HUES6 (cell line): Measurements from ENCODE around the gene NLRP13.
"Not testable (repeated sequence)": the region's sequence is repeated elsewhere in the genome, so short reads cannot be mapped to it uniquely, and the experiment has no call there.

Experiments used
- H3K27ac ChIP-seq: 2 replicates; pipeline ENCODE4 v1.7.0; 2013; ENCODE audit warnings: low read depth, mild to moderate bottlenecking, low read length, inconsistent platforms
- H3K27me3 ChIP-seq: 2 replicates; pipeline ENCODE4 v1.6.1; 2013; ENCODE audit warnings: low read length; ENCODE audit not compliant: control insufficient read depth, insufficient read depth
- H3K36me3 ChIP-seq: 2 replicates; pipeline ENCODE4 v1.6.1; 2013; ENCODE audit warnings: low read length; ENCODE audit not compliant: control insufficient read depth, insufficient read depth
- H3K4me1 ChIP-seq: 2 replicates; pipeline ENCODE4 v1.6.1; 2013; ENCODE audit warnings: low read length; ENCODE audit not compliant: control insufficient read depth, insufficient read depth
- H3K4me3 ChIP-seq: 2 replicates; pipeline ENCODE4 v1.5.1; 2013; ENCODE audit warnings: low read depth, low read length
- H3K9ac ChIP-seq: one replicate; pipeline ENCODE4 v1.6.1; 2013; ENCODE audit warnings: mild to moderate bottlenecking, low read length
- H3K9me3 ChIP-seq: 2 replicates; pipeline ENCODE4 v1.6.1; 2013; ENCODE audit warnings: low read depth, low read length; ENCODE audit not compliant: control insufficient read depth, insufficient read depth

The NLRP13 gene, protein sequence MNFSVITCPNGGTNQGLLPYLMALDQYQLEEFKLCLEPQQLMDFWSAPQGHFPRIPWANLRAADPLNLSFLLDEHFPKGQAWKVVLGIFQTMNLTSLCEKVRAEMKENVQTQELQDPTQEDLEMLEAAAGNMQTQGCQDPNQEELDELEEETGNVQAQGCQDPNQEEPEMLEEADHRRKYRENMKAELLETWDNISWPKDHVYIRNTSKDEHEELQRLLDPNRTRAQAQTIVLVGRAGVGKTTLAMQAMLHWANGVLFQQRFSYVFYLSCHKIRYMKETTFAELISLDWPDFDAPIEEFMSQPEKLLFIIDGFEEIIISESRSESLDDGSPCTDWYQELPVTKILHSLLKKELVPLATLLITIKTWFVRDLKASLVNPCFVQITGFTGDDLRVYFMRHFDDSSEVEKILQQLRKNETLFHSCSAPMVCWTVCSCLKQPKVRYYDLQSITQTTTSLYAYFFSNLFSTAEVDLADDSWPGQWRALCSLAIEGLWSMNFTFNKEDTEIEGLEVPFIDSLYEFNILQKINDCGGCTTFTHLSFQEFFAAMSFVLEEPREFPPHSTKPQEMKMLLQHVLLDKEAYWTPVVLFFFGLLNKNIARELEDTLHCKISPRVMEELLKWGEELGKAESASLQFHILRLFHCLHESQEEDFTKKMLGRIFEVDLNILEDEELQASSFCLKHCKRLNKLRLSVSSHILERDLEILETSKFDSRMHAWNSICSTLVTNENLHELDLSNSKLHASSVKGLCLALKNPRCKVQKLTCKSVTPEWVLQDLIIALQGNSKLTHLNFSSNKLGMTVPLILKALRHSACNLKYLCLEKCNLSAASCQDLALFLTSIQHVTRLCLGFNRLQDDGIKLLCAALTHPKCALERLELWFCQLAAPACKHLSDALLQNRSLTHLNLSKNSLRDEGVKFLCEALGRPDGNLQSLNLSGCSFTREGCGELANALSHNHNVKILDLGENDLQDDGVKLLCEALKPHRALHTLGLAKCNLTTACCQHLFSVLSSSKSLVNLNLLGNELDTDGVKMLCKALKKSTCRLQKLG

DNA sequence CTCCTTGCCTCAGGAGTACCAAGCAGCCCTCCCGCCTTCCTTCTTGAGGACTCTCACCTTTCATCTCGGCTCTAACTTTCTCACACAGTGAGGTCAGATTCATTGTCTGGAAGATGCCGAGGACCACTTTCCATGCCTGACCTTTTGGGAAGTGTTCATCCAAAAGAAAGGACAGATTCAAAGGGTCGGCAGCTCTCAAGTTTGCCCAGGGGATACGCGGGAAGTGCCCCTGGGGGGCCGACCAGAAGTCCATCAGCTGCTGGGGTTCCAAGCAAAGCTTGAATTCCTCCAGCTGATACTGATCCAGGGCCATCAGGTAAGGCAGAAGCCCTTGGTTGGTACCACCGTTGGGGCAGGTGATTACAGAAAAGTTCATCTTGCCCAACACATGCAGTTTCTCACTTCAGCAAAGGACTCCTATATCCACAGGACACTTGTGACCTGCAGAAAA lies at the start of gene NLRP13:
NLRP13 (minus strand) TSS at position 401 of the 451 bp plus-strand sequence; CDS start at position 376, 25 bp downstream.
- H3K36me3 ChIP-seq, result no peaks in the 10 kb centered on the region
- no peaks in the 10 kb centered on the region for H3K4me1 ChIP-seq
- no peak within 1 kb of the TSS for H3K27ac ChIP-seq
- peaks cover 55% of the 10 kb centered on the region; the same call in 1 of the 2 replicates for H3K9me3 ChIP-seq
- no peak within 1 kb of the TSS for H3K4me3 ChIP-seq
- H3K9ac ChIP-seq, result no peak within 1 kb of the TSS
- H3K27me3 ChIP-seq, result peaks cover 14% of the 10 kb centered on the region; the same call in 1 of the 2 replicates

DNA sequence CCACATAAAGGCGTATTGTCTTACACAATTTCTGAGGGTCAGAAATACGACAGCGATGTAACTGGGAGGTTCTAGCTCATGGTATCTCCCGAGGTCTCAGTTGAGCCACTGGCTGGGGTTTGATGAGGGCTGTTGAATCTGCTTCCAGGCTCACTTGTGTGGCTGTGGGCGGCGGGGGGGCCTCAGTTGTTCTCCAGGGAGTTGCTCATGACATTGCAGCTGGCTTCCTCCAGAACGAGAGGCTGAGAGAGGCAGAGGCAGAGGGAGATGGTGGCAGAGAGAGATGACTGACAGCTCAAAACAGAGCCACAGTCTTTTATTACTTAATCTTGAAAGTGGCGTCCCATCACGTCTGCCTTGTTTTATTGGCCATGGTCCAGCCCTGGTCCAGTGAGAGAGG lies 48.3 kb upstream of the NLRP13 start:
- Histone ChIP-seq H3K27ac (no peak overlapping the region), H3K9me3 (peaks cover 50% of the 10 kb centered on the region), H3K4me3 (no peak overlapping the region), H3K4me1 (no peaks in the 10 kb centered on the region), H3K27me3 (peaks cover 5% of the 10 kb centered on the region; the same call in 1 of the 2 replicates), H3K36me3 (no peaks in the 10 kb centered on the region), H3K9ac (no peak overlapping the region)

DNA sequence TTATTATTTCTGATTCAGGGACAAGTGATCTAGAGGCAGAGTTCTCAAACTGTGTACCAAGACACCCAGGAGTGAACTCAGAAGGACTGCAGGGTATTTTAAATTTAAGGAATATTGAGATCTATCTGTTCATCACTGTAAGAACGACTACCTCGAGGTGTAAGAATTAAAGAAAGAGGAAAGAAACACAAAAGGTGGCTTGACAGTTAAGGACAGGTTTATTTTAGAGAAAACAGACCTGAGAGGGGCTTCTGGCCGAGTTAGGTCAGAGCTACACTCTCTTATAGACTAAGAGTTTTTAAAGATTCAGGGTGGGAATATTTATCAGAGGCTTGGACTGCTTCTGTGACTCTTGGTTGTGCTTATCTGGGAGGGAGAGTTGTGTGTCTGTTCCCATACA lies 41.8 kb upstream of the NLRP13 start:
- Histone ChIP-seq H3K4me1 (no peaks in the 10 kb centered on the region), H3K36me3 (no peaks in the 10 kb centered on the region), H3K27ac (no peak overlapping the region), H3K9ac (no peak overlapping the region), H3K4me3 (no peak overlapping the region), H3K9me3 (peaks cover 59% of the 10 kb centered on the region), H3K27me3 (no peaks in the 10 kb centered on the region; the same call in 1 of the 2 replicates)

DNA sequence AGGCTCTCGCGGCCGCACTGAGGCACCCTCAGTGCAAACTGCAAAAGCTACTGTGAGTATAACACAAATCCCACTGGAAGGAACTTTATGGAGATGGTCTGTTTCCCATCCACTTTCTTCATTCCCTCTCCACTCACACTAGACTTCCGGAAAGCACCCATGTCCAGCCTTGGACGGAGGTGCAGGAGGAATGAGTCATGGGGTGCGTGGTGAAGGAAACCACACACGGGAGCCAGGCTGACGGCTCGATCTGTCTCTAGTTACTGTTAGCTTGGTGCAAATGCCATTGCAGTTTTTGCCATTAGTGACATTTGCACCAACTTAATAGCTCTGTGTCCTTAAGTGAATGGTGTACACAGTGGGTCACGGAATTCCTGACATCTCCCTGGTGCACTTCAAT lies 30.1 kb upstream of the NLRP13 start:
- Histone ChIP-seq H3K4me3 (no peak overlapping the region), H3K4me1 (no peaks in the 10 kb centered on the region), H3K9ac (no peak overlapping the region), H3K36me3 (no peaks in the 10 kb centered on the region), H3K9me3 (peaks cover 47% of the 10 kb centered on the region; the same call in 1 of the 2 replicates), H3K27ac (no peak overlapping the region), H3K27me3 (no peaks in the 10 kb centered on the region; the same call in 1 of the 2 replicates)

DNA sequence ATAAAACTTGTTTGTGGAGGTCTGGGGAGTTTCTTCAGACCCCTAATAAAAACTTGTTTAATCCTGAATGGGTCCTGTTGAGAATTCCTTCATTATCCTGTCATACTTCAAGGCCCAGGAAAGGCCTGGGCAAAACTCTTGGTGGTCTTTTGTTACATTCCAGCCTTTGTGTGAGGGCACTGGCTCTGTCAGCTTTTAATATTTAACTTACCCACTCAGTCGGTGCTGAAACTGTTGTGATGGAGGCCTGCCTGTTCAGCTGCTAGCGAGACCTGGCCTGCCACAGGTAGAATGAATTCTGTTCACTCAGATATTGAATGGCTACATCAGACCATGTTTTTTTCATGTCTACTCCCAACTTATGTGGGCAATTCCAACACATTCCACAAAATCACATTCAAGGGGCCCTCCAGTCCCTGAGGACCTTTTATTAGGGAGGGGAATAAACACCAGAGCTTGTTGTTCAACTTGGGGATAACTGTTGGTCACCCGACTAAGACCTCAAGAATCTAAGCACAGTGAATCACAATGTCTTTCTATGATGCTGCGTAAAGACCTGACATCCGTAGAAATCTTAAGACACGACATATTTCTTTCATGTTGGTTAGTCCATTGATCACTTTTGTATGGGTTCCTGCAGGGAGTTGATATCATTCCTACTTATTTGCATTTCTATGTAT lies 28.0 kb upstream of the NLRP13 start:
- peaks cover 55% of the 10 kb centered on the region; the same call in 1 of the 2 replicates for H3K9me3 ChIP-seq
- no peaks in the 10 kb centered on the region for H3K4me1 ChIP-seq
- H3K9ac ChIP-seq, result no peak overlapping the region
- no peak overlapping the region for H3K4me3 ChIP-seq
- no peaks in the 10 kb centered on the region; the same call in 1 of the 2 replicates for H3K27me3 ChIP-seq
- no peaks in the 10 kb centered on the region for H3K36me3 ChIP-seq
- no peak overlapping the region for H3K27ac ChIP-seq

DNA sequence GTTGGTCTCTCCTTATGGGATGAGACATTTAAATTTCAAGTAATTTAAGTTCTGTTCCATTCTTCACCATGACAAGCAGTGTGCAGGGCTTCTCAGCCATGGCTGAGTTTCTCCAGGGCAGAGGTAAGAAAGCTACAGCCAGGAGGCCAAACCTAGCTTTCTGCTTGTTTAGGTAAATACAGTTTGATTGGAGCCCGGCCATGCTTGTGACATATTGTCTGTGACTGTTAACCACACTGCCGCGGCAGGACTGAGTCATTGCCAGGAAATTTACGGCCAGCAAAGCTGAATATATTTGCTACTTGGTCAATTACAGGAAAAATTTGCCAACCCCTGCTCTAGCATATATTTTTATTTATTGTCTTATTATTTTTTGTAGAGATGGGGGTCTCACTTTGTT lies 26.2 kb upstream of the NLRP13 start:
- H3K4me3 ChIP-seq, result no peak overlapping the region
- H3K4me1 ChIP-seq, result no peaks in the 10 kb centered on the region
- H3K36me3 ChIP-seq, result no peaks in the 10 kb centered on the region
- H3K9me3 ChIP-seq, result peaks cover 61% of the 10 kb centered on the region; the same call in 1 of the 2 replicates
- no peaks in the 10 kb centered on the region; the same call in 1 of the 2 replicates for H3K27me3 ChIP-seq
- no peak overlapping the region for H3K9ac ChIP-seq
- no peak overlapping the region for H3K27ac ChIP-seq

DNA sequence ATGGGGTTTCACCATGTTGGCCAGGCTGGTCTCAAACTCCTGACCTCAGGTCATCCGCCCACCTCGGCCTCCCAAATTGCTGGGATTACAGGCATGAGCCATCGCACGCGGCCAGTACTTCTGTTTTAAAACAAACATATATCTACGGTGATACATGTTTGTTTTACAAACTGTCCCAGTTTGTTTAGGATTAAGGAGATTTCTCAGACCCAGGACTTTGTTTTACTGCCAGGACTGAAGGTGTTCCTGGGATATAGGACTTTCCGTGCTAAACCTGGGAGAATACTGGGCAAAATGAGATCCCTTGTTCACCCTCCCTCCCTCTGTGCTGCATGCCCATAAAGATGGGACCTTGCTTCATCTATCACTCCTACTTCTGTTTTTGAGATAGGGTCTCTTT lies 24.3 kb upstream of the NLRP13 start:
- Histone ChIP-seq H3K4me1 (no peaks in the 10 kb centered on the region), H3K9me3 (peaks cover 59% of the 10 kb centered on the region; the same call in 1 of the 2 replicates), H3K9ac (no peak overlapping the region), H3K27me3 (no peaks in the 10 kb centered on the region; the same call in 1 of the 2 replicates), H3K36me3 (no peaks in the 10 kb centered on the region), H3K4me3 (no peak overlapping the region), H3K27ac (no peak overlapping the region)

DNA sequence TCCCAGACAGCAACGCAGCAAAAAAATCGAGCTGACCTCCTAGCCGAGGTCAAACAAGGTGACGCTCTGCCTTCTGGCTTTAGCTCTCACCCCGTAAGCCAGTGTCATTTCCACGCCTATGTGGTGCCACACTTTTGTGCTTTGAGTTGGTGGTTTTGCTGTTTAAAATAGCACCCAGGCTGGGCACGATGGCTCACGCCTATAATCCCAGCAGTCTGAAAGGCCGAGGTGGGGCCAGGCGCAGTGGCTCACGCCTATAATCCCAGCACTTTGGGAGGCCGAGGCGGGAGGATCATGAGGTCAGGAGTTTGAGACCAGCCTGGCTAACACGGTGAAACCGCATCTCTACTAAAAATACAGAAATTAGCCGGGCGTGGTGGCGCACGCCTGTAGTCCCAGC lies 18.4 kb upstream of the NLRP13 start:
- not testable (repeated sequence) for H3K9ac ChIP-seq, H3K4me3 ChIP-seq, H3K27ac ChIP-seq, H3K4me1 ChIP-seq, H3K27me3 ChIP-seq, H3K36me3 ChIP-seq
- peaks cover 54% of the 10 kb centered on the region; the same call in 1 of the 2 replicates for H3K9me3 ChIP-seq

DNA sequence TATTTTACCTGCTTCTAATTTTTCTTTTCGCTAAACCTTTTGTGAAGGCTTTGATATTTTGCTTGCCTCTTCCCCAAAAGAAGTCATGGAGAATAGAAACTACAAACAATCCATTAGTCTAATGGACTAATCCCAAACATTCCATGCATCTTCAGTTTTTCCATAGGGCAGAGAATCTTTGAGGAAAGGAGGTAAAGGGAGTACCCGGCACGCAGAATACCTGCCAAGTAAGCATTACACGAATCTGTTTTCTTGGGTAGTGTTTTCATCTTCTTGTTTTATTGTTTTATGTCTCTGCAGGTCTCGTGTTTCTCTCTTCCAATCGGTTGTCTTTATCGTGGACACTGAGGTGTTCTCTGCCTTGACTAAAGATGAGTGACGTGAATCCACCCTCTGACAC lies 15.4 kb upstream of the NLRP13 start, which contains the start of gene NLRP8:
NLRP8 (plus strand) TSS at position 301 of the 400 bp plus-strand sequence.
- no peaks in the 10 kb centered on the region for H3K4me1 ChIP-seq
- no peak within 1 kb of the TSS for H3K4me3 ChIP-seq
- no peaks in the 10 kb centered on the region for H3K36me3 ChIP-seq
- H3K9me3 ChIP-seq, result peaks cover 50% of the 10 kb centered on the region; the same call in 1 of the 2 replicates
- H3K27ac ChIP-seq, result no peak within 1 kb of the TSS
- H3K27me3 ChIP-seq, result no peaks in the 10 kb centered on the region; the same call in 1 of the 2 replicates
- H3K9ac ChIP-seq, result no peak within 1 kb of the TSS

DNA sequence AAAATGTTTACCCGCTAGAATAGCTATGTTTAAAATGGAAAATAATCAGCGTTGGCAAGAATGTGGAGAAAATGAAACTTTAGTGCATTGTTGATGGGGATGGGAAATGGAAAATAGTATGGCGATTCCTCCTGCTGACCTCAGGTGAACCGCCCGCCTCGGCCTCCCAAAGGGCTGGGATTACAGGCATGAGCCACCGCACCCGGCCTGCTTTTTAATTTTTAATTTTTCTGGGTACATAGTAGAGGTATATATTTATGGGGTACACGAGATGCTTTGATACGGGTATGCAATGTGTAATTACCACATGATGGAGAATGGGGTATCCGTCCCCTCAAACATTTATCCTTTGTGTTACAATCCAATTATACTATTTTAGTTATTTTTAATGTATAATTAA lies 8.2 kb upstream of the NLRP13 start:
- H3K4me3 ChIP-seq, result no peak overlapping the region
- H3K9me3 ChIP-seq, result peaks cover 58% of the 10 kb centered on the region; the same call in 1 of the 2 replicates
- no peaks in the 10 kb centered on the region for H3K36me3 ChIP-seq
- H3K9ac ChIP-seq, result no peak overlapping the region
- no peaks in the 10 kb centered on the region for H3K4me1 ChIP-seq
- H3K27ac ChIP-seq, result no peak overlapping the region
- peaks cover 7% of the 10 kb centered on the region; the same call in 1 of the 2 replicates for H3K27me3 ChIP-seq
